ENCODE data around the gene TANC2.

TANC2 gene

GRCh38 chr17:62933501-62934385 is 32.3 kb upstream of the TANC2 start:
- Histone ChIP-seq H3K27ac (ENCODE audit: extremely low read depth, low read depth, low read length) (no peak overlapping the region), H3K4me1 (ENCODE audit: control insufficient read depth, insufficient read depth, low read length) (no peaks in the 10 kb centered on the region), H3K4me3 (ENCODE audit: low read depth, low read length) (no peak overlapping the region), H3K9me3 (ENCODE audit: control insufficient read depth, insufficient read depth, low read depth, low read length) (no peaks in the 10 kb centered on the region), H3K36me3 (ENCODE audit: control insufficient read depth in 2 of 2, insufficient read depth in 1 of 2, low read length in 2 of 2) (no peaks in the 10 kb centered on the region)
- POLR2A ChIA-PET: interaction anchor here (0.9 kb wide), 1 partner anchor 24 kb away, joined by 5 read pairs; no protein-coding TSS in a partner anchor
- CTCF ChIA-PET: interaction anchor here (0.6 to 1.3 kb wide), 3 partner anchors 13 to 37 kb away, joined by 3 to 4 read pairs (median 3); no protein-coding TSS in a partner anchor
- TF ChIP-seq ZNF416 (tag by site-specific recombination; IDR thresholded peaks at IDR 0.05): no peak
- no peak for TF ChIP-seq ZNF274 (IDR thresholded peaks at IDR 0.05; ENCODE audit: low read length)
- TF ChIP-seq ZNF274 (tag by site-specific recombination; IDR thresholded peaks at IDR 0.05; ENCODE audit: borderline replicate concordance): no peak
- no peak for TF ChIP-seq ZNF341 (tag by site-specific recombination; IDR thresholded peaks at IDR 0.05; ENCODE audit: low read depth)
- no peak for TF ChIP-seq ZNF398 (tag by site-specific recombination; IDR thresholded peaks at IDR 0.05)
- no peak for TF ChIP-seq ZNF621 (tag by site-specific recombination; IDR thresholded peaks at IDR 0.05)
- no peak for TF ChIP-seq EGR2 (tag by site-specific recombination; IDR thresholded peaks at IDR 0.05; ENCODE audit: low read depth)
- TF ChIP-seq AEBP2 (tag by site-specific recombination; IDR thresholded peaks at IDR 0.05; ENCODE audit: borderline replicate concordance): no peak
- TF ChIP-seq ZNF639 (tag by site-specific recombination; IDR thresholded peaks at IDR 0.05): no peak
- TF ChIP-seq ZNF776 (tag by site-specific recombination; IDR thresholded peaks at IDR 0.05; ENCODE audit: borderline replicate concordance): no peak
- TF ChIP-seq KLF17 (tag by site-specific recombination; IDR thresholded peaks at IDR 0.05): no peak
- no peak for TF ChIP-seq ZSCAN23 (tag by site-specific recombination; IDR thresholded peaks at IDR 0.05)
- TF ChIP-seq ZSCAN16 (tag by site-specific recombination; IDR thresholded peaks at IDR 0.05): no peak
- no peak for TF ChIP-seq ZFP69B (tag by site-specific recombination; IDR thresholded peaks at IDR 0.05)
- TF ChIP-seq ZNF677 (tag by site-specific recombination; IDR thresholded peaks at IDR 0.05): no peak
- TF ChIP-seq ZNF701 (tag by site-specific recombination; IDR thresholded peaks at IDR 0.05): no peak
- TF ChIP-seq ZNF202 (tag by site-specific recombination; IDR thresholded peaks at IDR 0.05; ENCODE audit: borderline replicate concordance): no peak
- TF ChIP-seq ZNF112 (tag by site-specific recombination; IDR thresholded peaks at IDR 0.05): no peak
- TF ChIP-seq ZNF391 (tag by site-specific recombination; IDR thresholded peaks at IDR 0.05; ENCODE audit: borderline replicate concordance, low read depth): no peak
- no peak for TF ChIP-seq ZNF266 (tag by site-specific recombination; IDR thresholded peaks at IDR 0.05; ENCODE audit: low read depth)
